Left ventricle myocardium inferior (tissue), 1 donor: ENCODE measurements around the gene RALA. TPM values are rescaled to one million over a fixed set of nuclear protein-coding genes. Genes with fewer than 3 reads are reported as not detected.
"Not testable (repeated sequence)": the region's sequence is repeated elsewhere in the genome, so short reads cannot be mapped to it uniquely, and the experiment has no call there.

Experiments
- DNase-seq: peaks from one replicate; pipeline ENCODE4 v3.0.0-alpha.2; 2020
- H3K27ac ChIP-seq: fragments of 200-600 bp; replicated peaks from 2 replicates; pipeline ENCODE4 v1.8.0; 2021
- H3K27me3 ChIP-seq: fragments of 200-600 bp; 2 replicates; pipeline ENCODE4 v1.8.0; 2021; ENCODE audit warnings: low read depth
- H3K36me3 ChIP-seq: fragments of 200-600 bp; 2 replicates; pipeline ENCODE4 v1.8.0; 2021
- H3K4me1 ChIP-seq: fragments of 200-600 bp; 2 replicates; pipeline ENCODE4 v1.8.0; 2021
- H3K4me3 ChIP-seq: fragments of 200-600 bp; 2 replicates; pipeline ENCODE4 v1.8.0; 2021; ENCODE audit warnings: mild to moderate bottlenecking, moderate library complexity
- H3K9me3 ChIP-seq: fragments of 200-600 bp; replicated peaks from 2 replicates; pipeline ENCODE4 v1.8.0; 2021
- intact Hi-C: fragments of 100-400 bp; cut with micrococcal nuclease; formaldehyde crosslinking; loops from one replicate; pipeline ENCODE4 v1.11.0; 2022
- total RNA-seq: library from RNA; stranded (reverse); fragmentation: NEBNext Ultra II Directional; extraction: Animal tissue kit (Norgen Biotek cat#: 25700); gene quantifications from one replicate; pipeline ENCODE4 v1.2.1, GENCODE V29; 2021
- TF ChIP-seq, protein P1 (sequence below): fragments of 200-600 bp; IDR thresholded peaks from 2 replicates; pipeline ENCODE4 v1.8.0; 2021; ENCODE audit warnings: antibody characterized with exemption, mild to moderate bottlenecking, borderline replicate concordance
- donor health status: DM: no; HTN: yes; CAD: no; lungs with severe emphysema.

Gene RALA
- total RNA-seq, 1 donor from 2014 or later = 29.1 TPM

DNA sequence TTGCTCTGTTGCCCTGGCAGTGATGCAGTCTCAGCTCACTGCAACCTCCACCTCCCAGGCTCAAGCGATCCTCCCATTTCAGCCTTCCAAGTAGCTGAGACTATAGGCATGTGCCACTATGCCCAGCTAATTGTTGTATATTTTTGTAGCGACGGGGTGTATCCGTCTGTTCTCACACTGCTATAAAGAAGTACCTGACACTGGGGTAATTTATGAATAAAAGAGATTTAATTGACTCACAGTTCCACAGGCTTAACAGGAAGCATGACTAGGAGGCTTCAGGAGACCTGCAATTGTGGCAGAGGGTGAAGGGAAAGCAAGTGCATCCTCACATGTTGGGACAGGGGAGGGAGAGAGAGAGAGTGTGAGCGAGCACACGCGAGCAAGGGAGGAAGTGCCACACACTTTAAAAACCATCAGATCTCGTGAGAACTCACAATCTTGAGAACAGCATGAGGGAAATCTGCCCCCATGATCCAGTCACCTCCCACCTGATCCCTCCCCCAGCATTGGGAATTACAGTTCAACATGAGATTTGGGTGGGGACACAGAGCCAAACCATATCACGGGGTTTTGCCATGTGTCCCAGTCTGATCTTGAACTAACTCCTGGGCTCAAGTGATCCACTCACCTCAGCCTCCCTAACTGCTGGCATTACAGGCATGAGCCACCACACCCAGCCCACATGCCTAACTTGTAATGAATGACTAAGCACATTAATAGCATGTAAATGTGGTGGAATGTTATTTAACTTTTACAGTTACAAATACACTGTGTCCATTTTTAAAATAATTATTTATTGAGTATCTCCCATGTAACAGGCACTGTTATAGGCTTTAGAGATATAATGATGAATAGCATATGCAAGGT lies 65.5 kb downstream of the RALA start:
- DNase-seq = no peak
- Histone ChIP-seq H3K27ac (no peak overlapping the region), H3K9me3 (no peaks in the 10 kb centered on the region), H3K27me3 (no peaks in the 10 kb centered on the region), H3K4me1 (peaks cover 29% of the 10 kb centered on the region), H3K36me3 (peaks cover 52% of the 10 kb centered on the region), H3K4me3 (no peak overlapping the region)
- intact Hi-C loops = no loop called here
- TF ChIP-seq, protein P1, sequence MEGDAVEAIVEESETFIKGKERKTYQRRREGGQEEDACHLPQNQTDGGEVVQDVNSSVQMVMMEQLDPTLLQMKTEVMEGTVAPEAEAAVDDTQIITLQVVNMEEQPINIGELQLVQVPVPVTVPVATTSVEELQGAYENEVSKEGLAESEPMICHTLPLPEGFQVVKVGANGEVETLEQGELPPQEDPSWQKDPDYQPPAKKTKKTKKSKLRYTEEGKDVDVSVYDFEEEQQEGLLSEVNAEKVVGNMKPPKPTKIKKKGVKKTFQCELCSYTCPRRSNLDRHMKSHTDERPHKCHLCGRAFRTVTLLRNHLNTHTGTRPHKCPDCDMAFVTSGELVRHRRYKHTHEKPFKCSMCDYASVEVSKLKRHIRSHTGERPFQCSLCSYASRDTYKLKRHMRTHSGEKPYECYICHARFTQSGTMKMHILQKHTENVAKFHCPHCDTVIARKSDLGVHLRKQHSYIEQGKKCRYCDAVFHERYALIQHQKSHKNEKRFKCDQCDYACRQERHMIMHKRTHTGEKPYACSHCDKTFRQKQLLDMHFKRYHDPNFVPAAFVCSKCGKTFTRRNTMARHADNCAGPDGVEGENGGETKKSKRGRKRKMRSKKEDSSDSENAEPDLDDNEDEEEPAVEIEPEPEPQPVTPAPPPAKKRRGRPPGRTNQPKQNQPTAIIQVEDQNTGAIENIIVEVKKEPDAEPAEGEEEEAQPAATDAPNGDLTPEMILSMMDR = no peak

GRCh38 chr7:39691821-39692220 lies 68.4 kb downstream of the RALA start:
- H3K36me3 ChIP-seq = peaks cover 59% of the 10 kb centered on the region
- no peak overlapping the region for H3K4me3 ChIP-seq
- intact Hi-C loops = no loop called here
- no peak overlapping the region for H3K27ac ChIP-seq
- no peaks in the 10 kb centered on the region for H3K27me3 ChIP-seq
- TF ChIP-seq, protein P1 = no peak
- peaks cover 10% of the 10 kb centered on the region for H3K4me1 ChIP-seq
- DNase-seq = no peak
- H3K9me3 ChIP-seq = no peaks in the 10 kb centered on the region

- intact Hi-C loops, H3K4me3 ChIP-seq, H3K9me3 ChIP-seq, DNase-seq, H3K27me3 ChIP-seq, H3K27ac ChIP-seq: not testable (repeated sequence)
- peaks cover 10% of the 10 kb centered on the region for H3K4me1 ChIP-seq
- H3K36me3 ChIP-seq = peaks cover 63% of the 10 kb centered on the region
These were observed 69.7 kb downstream of the RALA start for GRCh38 chr7:39693086-39693485.

GRCh38 chr7:39693812-39694211 lies 70.4 kb downstream of the RALA start:
- Histone ChIP-seq H3K4me3 (no peak overlapping the region), H3K9me3 (no peaks in the 10 kb centered on the region), H3K27ac (no peak overlapping the region), H3K36me3 (peaks cover 61% of the 10 kb centered on the region), H3K4me1 (peaks cover 9% of the 10 kb centered on the region), H3K27me3 (no peaks in the 10 kb centered on the region)
- TF ChIP-seq, protein P1 = no peak
- intact Hi-C loops = no loop called here
- DNase-seq = no peak

GRCh38 chr7:39695852-39696586 lies 72.6 kb downstream of the RALA start:
- no peak overlapping the region for H3K27ac ChIP-seq
- intact Hi-C loops = no loop called here
- H3K9me3 ChIP-seq = no peaks in the 10 kb centered on the region
- H3K27me3 ChIP-seq = no peaks in the 10 kb centered on the region
- no peak for DNase-seq
- H3K36me3 ChIP-seq = peaks cover 58% of the 10 kb centered on the region
- no peak overlapping the region for H3K4me3 ChIP-seq
- H3K4me1 ChIP-seq = peaks cover 7% of the 10 kb centered on the region
- TF ChIP-seq, protein P1 = no peak

DNA sequence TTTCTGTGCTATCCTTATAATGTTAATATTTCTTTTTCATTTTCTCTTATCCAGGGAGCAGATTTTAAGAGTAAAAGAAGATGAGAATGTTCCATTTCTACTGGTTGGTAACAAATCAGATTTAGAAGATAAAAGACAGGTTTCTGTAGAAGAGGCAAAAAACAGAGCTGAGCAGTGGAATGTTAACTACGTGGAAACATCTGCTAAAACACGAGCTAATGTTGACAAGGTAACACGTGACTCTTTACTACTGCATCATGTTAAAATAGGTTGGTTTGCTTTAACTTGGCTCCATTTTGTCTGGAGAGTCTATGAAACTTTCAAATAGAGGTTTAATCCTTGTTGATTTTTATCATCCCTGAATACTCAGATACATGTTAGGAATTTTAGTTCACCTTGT lies 73.3 kb downstream of the RALA start:
- DNase-seq = no peak
- Histone ChIP-seq H3K4me1 (peaks cover 9% of the 10 kb centered on the region), H3K9me3 (no peaks in the 10 kb centered on the region), H3K27ac (no peak overlapping the region), H3K36me3 (peaks cover 51% of the 10 kb centered on the region), H3K27me3 (no peaks in the 10 kb centered on the region), H3K4me3 (no peak overlapping the region)
- intact Hi-C loops = no loop called here
- TF ChIP-seq, protein P1 = no peak
